Kidney (tissue), 14 donors: Measurements from ENCODE around the gene TSKS. TPM values are rescaled to one million over a fixed set of nuclear protein-coding genes. Genes with fewer than 3 reads are reported as not detected.

ENCODE experiments used
- DNase-seq, 5 donors: peaks; one replicate each; pipeline ENCODE4 v3.0.0-alpha.2; 2013 to 2020
- FAIRE-seq: peaks from 2 replicates; lab custom pipeline; 2012; peaks lifted over from hg19 to GRCh38; lab: Jason Lieb, UNC
- H3K27ac ChIP-seq, 2 donors: one replicate each; pipeline ENCODE4 v1.7.0; 2013; ENCODE audit warnings: low read depth in 2 of 2, low read length in 2 of 2, inconsistent platforms in 1 of 2
- H3K27me3 ChIP-seq: one replicate; pipeline ENCODE4 v1.7.1; 2013; ENCODE audit warnings: low read length, inconsistent platforms; ENCODE audit not compliant: control insufficient read depth, insufficient read depth
- H3K36me3 ChIP-seq, 3 donors: one replicate each; pipeline versions ENCODE4 v1.7.0 to v1.7.1; 2013; ENCODE audit warnings: low read length in 3 of 3, control low read depth in 1 of 3, inconsistent platforms in 1 of 3; ENCODE audit not compliant: insufficient read depth in 3 of 3, control insufficient read depth in 2 of 3
- H3K4me1 ChIP-seq, 3 donors: one replicate each; pipeline versions ENCODE4 v1.7.0 to v1.7.1; 2013; ENCODE audit warnings: low read length in 3 of 3, inconsistent platforms in 1 of 3, low read depth in 1 of 3; ENCODE audit not compliant: control insufficient read depth in 2 of 3, insufficient read depth in 2 of 3
- H3K4me3 ChIP-seq, 3 donors: one replicate each; pipeline versions ENCODE4 v1.7.0 to v1.8.1; 2013; ENCODE audit warnings: low read length in 3 of 3, control low read depth in 1 of 3, inconsistent platforms in 1 of 3
- H3K9ac ChIP-seq, 3 donors: one replicate each; pipeline versions ENCODE4 v1.7.0 to v1.7.1; 2013; ENCODE audit warnings: low read length in 3 of 3, control low read depth in 1 of 3, inconsistent platforms in 1 of 3
- H3K9me3 ChIP-seq, 3 donors: one replicate each; pipeline versions ENCODE4 v1.7.0 to v1.7.1; 2013; ENCODE audit warnings: low read length in 3 of 3, control low read depth in 1 of 3, inconsistent platforms in 1 of 3; ENCODE audit not compliant: control insufficient read depth in 2 of 3, insufficient read depth in 1 of 3
- intact Hi-C: fragments of 100-400 bp; cut with DNase I; formaldehyde crosslinking; loops from one replicate; pipeline ENCODE4 v1.11.1; 2022
- polyA plus RNA-seq: library from polyadenylated mRNA; stranded (reverse); fragments of 350-450 nt; fragmentation: Illumina TruSeq; extraction: RNeasy Lipid Tissue Mini Kit (QIAGEN cat#74804); gene quantifications from one replicate; pipeline ENCODE4 v1.2.3, GENCODE V29; 2014; ENCODE audit warnings: low read depth, low replicate concordance; ENCODE audit not compliant: insufficient read depth
- total RNA-seq: library from RNA; stranded (reverse); fragmentation: NEBNext Ultra II Directional; extraction: Animal tissue kit (Norgen Biotek cat#: 25700); gene quantifications from one replicate; pipeline ENCODE4 v1.2.1, GENCODE V29; 2021
- TF ChIP-seq, protein P1 (sequence below): IDR thresholded peaks from 3 replicates; pipeline ENCODE4 v1.5.1; 2012; ENCODE audit warnings: mild to moderate bottlenecking, moderate library complexity, borderline replicate concordance; ENCODE audit not compliant: insufficient read depth; ENCODE audit errors: extremely low read depth
- donor health status: control.
- donor health status: control.
- donor health status: control.
- donor health status: control.
- donor health status: control.
- donor health status: DM: yes; HTN: yes; CAD: no.
- donor health status: Normal renal cell carcinoma (clear cell type).

The TSKS gene
- total and polyA plus RNA-seq, 2 donors from 2014 or later, result 0.47 to 0.50 TPM

DNA sequence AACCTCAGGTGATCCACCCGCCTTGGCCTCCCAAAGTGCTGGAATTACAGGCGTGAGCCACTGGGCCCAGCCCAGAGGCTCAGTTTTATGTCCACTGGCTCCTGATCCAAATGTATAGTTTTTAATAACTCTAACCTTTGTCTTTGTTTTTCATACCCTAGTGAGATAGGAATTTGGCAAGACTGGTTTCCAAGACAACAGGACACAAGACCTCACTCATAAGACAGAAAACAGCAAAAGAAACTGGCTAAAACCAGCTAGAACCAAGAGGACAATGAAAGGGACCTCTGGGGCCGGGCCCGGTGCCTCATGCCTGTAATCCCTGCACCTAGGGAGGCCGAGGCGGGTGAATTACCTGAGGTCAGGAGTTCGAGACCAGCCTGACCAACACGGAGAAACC is 44.6 kb downstream of the TSKS start:
- no peak overlapping the region for H3K27ac ChIP-seq
- peak in 1 of 5 donors; percentile 59 for DNase-seq
- H3K4me1 ChIP-seq, result no peaks in the 10 kb centered on the region
- no peak overlapping the region for H3K9ac ChIP-seq
- no peaks in the 10 kb centered on the region for H3K9me3 ChIP-seq
- no peaks in the 10 kb centered on the region for H3K27me3 ChIP-seq
- no peak for FAIRE-seq
- TF ChIP-seq, protein P1, sequence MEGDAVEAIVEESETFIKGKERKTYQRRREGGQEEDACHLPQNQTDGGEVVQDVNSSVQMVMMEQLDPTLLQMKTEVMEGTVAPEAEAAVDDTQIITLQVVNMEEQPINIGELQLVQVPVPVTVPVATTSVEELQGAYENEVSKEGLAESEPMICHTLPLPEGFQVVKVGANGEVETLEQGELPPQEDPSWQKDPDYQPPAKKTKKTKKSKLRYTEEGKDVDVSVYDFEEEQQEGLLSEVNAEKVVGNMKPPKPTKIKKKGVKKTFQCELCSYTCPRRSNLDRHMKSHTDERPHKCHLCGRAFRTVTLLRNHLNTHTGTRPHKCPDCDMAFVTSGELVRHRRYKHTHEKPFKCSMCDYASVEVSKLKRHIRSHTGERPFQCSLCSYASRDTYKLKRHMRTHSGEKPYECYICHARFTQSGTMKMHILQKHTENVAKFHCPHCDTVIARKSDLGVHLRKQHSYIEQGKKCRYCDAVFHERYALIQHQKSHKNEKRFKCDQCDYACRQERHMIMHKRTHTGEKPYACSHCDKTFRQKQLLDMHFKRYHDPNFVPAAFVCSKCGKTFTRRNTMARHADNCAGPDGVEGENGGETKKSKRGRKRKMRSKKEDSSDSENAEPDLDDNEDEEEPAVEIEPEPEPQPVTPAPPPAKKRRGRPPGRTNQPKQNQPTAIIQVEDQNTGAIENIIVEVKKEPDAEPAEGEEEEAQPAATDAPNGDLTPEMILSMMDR, result no peak
- intact Hi-C loops, result no loop called here
- H3K36me3 ChIP-seq, result no peaks in the 10 kb centered on the region
- no peak overlapping the region for H3K4me3 ChIP-seq

DNA sequence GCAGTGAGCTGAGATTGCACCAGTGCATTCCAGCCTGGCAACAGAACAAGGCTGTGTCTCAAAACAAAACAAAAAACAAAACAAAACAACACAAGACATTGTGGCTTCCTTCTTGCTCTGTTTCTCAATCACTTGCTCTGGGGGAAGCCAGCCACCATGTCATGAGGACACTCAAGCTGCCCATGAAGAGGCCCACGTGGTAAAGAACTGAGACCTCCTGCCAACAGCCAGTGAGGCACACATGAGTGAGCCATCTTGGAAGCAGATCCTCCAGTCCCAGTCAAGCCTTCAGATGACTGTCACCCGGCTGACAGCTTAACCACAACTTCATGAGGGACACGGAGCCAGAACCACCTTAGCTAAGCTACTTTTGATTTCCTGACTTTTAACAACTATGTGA is 47.0 kb downstream of the TSKS start:
- Histone ChIP-seq H3K27ac (no peak overlapping the region), H3K9me3 (no peaks in the 10 kb centered on the region), H3K4me3 (no peak overlapping the region), H3K9ac (no peak overlapping the region), H3K27me3 (no peaks in the 10 kb centered on the region), H3K36me3 (no peaks in the 10 kb centered on the region), H3K4me1 (no peaks in the 10 kb centered on the region)
- FAIRE-seq (no peak), DNase-seq (no peak)
- intact Hi-C loops, result no loop called here
- TF ChIP-seq, protein P1, result no peak

DNA sequence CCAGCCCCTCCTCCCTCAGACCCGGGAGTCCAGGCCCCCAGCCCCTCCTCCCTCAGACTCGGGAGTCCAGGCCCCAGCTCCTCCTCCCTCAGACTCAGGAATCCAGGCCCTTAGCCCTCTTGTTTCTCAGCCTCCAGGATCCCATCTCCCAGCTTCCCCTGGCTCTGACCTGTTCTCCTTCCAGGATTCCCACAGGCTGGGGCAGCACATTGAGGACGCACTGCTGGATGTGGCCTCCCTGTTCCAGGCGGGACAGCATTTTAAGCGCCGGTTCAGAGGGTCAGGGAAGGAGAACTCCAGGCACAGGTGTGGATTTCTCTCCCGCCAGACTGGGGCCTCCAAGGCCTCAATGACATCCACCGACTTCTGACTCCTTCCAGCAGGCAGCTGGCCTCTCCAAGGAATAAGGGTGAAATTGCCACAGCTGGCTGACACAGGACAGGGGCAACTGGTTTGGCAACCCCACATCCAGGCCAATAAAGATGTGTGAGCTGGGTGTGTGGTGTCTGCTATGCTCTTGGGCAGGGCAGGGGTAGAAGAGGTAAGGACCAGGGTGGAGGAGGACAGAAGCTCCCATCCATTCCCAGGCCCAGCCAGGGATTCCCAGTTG is 49.8 kb downstream of the TSKS start:
- Histone ChIP-seq H3K27ac (no peak overlapping the region), H3K27me3 (no peaks in the 10 kb centered on the region), H3K36me3 (no peaks in the 10 kb centered on the region), H3K4me3 (no peak overlapping the region), H3K9ac (no peak overlapping the region), H3K4me1 (no peaks in the 10 kb centered on the region), H3K9me3 (no peaks in the 10 kb centered on the region)
- no peak for FAIRE-seq
- TF ChIP-seq, protein P1, result no peak
- no peak for DNase-seq
- intact Hi-C loops, result no loop called here

DNA sequence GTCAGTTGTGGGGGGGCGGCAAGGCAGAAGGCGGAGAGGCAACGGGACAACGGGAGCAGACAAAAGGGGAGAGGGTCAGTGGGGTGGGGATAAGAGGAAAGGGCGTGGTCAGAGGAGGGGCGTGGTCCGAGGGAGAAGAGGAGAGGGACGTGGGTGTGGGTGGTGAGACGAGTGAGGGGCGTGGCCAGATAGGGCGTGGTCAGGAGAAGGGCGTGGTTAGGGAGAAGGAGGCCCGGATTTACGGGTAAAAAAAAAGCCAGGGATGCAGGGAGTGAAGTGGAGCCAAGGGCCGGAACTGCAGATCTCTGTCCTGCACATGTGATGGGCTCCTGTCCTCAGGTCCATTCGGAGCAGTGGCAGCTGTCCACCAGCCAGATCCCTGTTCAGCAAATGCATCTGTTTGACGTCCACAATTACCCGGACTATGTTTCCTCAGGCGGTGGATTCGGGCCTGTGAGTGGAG is 50.7 kb downstream of the TSKS start:
- H3K27ac ChIP-seq, result no peak overlapping the region
- intact Hi-C loops, result no loop called here
- H3K9me3 ChIP-seq, result no peaks in the 10 kb centered on the region
- H3K4me1 ChIP-seq, result no peaks in the 10 kb centered on the region
- H3K27me3 ChIP-seq, result no peaks in the 10 kb centered on the region
- FAIRE-seq (no peak), DNase-seq (peak in 2 of 5 donors; percentile 56 to 83)
- H3K36me3 ChIP-seq, result no peaks in the 10 kb centered on the region
- no peak overlapping the region for H3K9ac ChIP-seq
- no peak overlapping the region for H3K4me3 ChIP-seq
- TF ChIP-seq, protein P1, result no peak
